HepG2 (cell line): ENCODE data around the gene KRT12. TPM values are rescaled to one million over a fixed set of nuclear protein-coding genes. Genes with fewer than 3 reads are reported as not detected.
A peak's percentile ranks its signal among the peaks of the same experiment; 100 is the strongest.

ENCODE experiments used
- CTCF ChIP-seq: sonication (generic); formaldehyde crosslinking; IDR thresholded peaks from 2 replicates; pipeline ENCODE4 v1.5.0; 2020; ENCODE audit warnings: mild to moderate bottlenecking, missing genetic modification reagents, moderate library complexity
- DR1 ChIP-seq: sonication (generic); formaldehyde crosslinking; IDR thresholded peaks from 2 replicates; pipeline ENCODE4 v1.8.0; 2021; ENCODE audit warnings: mild to moderate bottlenecking, missing genetic modification reagents, inconsistent platforms
- GABPB1 ChIP-seq: IDR thresholded peaks from 2 replicates; pipeline ENCODE4 v1.6.1; 2016; ENCODE audit warnings: mild to moderate bottlenecking, missing genetic modification reagents, moderate library complexity, missing compliant biosample characterization
- HNRNPLL ChIP-seq: fragments of 200-400 bp; formaldehyde crosslinking; IDR thresholded peaks from 2 replicates; pipeline ENCODE4 v1.6.1; 2017; ENCODE audit warnings: mild to moderate bottlenecking, low read depth, low read length; ENCODE audit not compliant: poor library complexity, severe bottlenecking
- IRF1 ChIP-seq: sonication (generic); formaldehyde crosslinking; IDR thresholded peaks from 2 replicates; pipeline ENCODE4 v1.4.0; 2020; ENCODE audit warnings: low read depth, mild to moderate bottlenecking, missing genetic modification reagents
- KDM2A ChIP-seq: sonication (generic); formaldehyde crosslinking; IDR thresholded peaks from 2 replicates; pipeline ENCODE4 v1.4.0; 2020; ENCODE audit warnings: low read depth, missing genetic modification reagents, borderline replicate concordance
- KDM4B ChIP-seq: sonication (generic); formaldehyde crosslinking; IDR thresholded peaks from 2 replicates; pipeline ENCODE4 v1.4.0; 2020; ENCODE audit warnings: missing genetic modification reagents
- KLF12 ChIP-seq: sonication (generic); formaldehyde crosslinking; IDR thresholded peaks from 2 replicates; pipeline ENCODE4 v1.4.0; 2020; ENCODE audit warnings: missing genetic modification reagents, borderline replicate concordance
- NRL ChIP-seq: sonication (generic); formaldehyde crosslinking; IDR thresholded peaks from 2 replicates; pipeline ENCODE4 v1.5.0; 2020; ENCODE audit warnings: missing genetic modification reagents, mild to moderate bottlenecking, moderate library complexity, borderline replicate concordance
- SOX13 ChIP-seq, 3 experiments: fragments of 450-650 bp in 1 of 3; sonication (generic) in 1 of 3; formaldehyde crosslinking in 1 of 3; IDR thresholded peaks in 2 of 3; conservative IDR thresholded peaks in 1 of 3; 2 replicates each; pipeline versions ENCODE4 v1.5.0 to v1.6.1; 2016 to 2020; ENCODE audit warnings: antibody characterized with exemption in 1 of 3, mild to moderate bottlenecking in 1 of 3, missing compliant biosample characterization in 1 of 3, missing genetic modification reagents in 1 of 3, moderate library complexity in 1 of 3
- TEAD3 ChIP-seq: optimal IDR thresholded peaks from 2 replicates; pipeline ENCODE3; 2016; ENCODE audit warnings: borderline replicate concordance
- TMF1 ChIP-seq: sonication (generic); formaldehyde crosslinking; IDR thresholded peaks from 2 replicates; pipeline ENCODE4 v1.8.1; 2022; ENCODE audit warnings: low read depth, missing genetic modification reagents
- ZBTB7B ChIP-seq: sonication (generic); formaldehyde crosslinking; IDR thresholded peaks from 2 replicates; pipeline ENCODE4 v1.4.0; 2020; ENCODE audit warnings: missing genetic modification reagents
- ZMYM4 ChIP-seq: sonication (generic); formaldehyde crosslinking; IDR thresholded peaks from 2 replicates; pipeline ENCODE4 v1.8.1; 2023; ENCODE audit warnings: mild to moderate bottlenecking, missing genetic modification reagents
- ZNF331 ChIP-seq: sonication (generic); formaldehyde crosslinking; IDR thresholded peaks from 2 replicates; pipeline ENCODE4 v1.4.0; 2020; ENCODE audit warnings: missing genetic modification reagents
- ZNF350 ChIP-seq: sonication (generic); formaldehyde crosslinking; IDR thresholded peaks from 2 replicates; pipeline ENCODE4 v1.4.0; 2020; ENCODE audit warnings: mild to moderate bottlenecking, low read depth, missing genetic modification reagents, borderline replicate concordance
- ZNF781 ChIP-seq: sonication (generic); formaldehyde crosslinking; IDR thresholded peaks from 2 replicates; pipeline ENCODE4 v1.5.1; 2020; ENCODE audit warnings: borderline replicate concordance, mild to moderate bottlenecking, missing genetic modification reagents; ENCODE audit errors: not compliant biosample characterization
- polyA plus RNA-seq, 8 experiments: library from polyadenylated mRNA; depleted of rRNA in 3 of 8; stranded (reverse) in 7 of 8; unstranded in 1 of 8; fragments of >200 nt; fragmentation: Illumina TruSeq in 4 of 8; extraction: Trizol in 4 of 8; gene quantifications; 2 replicates each; pipeline versions ENCODE4 v1.2.1 to v1.2.3, GENCODE V29; 2011 to 2016; ENCODE audit warnings: low read depth in 4 of 8, missing spikeins in 1 of 8, mixed read lengths in 1 of 8; ENCODE audit not compliant: insufficient read depth in 1 of 8
- total RNA-seq, 5 experiments: library from RNA; depleted of rRNA; stranded (reverse); fragments of >200 nt; fragmentation: Illumina TruSeq; extraction: Trizol; gene quantifications; 2 replicates each; pipeline ENCODE4 v1.2.3, GENCODE V29; 2016; ENCODE audit warnings: low read depth in 1 of 5
- TF ChIP-seq, protein P1 (sequence below): IDR thresholded peaks from 2 replicates; pipeline ENCODE4 v1.6.1; 2016; ENCODE audit warnings: low read depth, borderline replicate concordance

Gene KRT12
- total and polyA plus RNA-seq, 2 of the 13 experiments (the other 11 are each of a cell fraction or from before 2014, with no cell fraction given) = 0.07 to 0.09 TPM

- TF ChIP-seq GABPB1 (CRISPR knock-in tag) (peak; percentile 46; the same call in 1 of the 2 replicates), ZNF331 (CRISPR knock-in tag) (0 out of 2 replicates have a peak, but pooled peaks have one; percentile 18), TEAD3 (CRISPR knock-in tag) (peak; percentile 19), HNRNPLL (peak; percentile 39), IRF1 (CRISPR knock-in tag) (no peak), SOX13 (IDR thresholded peaks at IDR 0.05) (no peak), SOX13 (CRISPR knock-in tag; conservative IDR thresholded peaks at IDR 0.05 in 1 of 2, IDR thresholded peaks at IDR 0.05 in 1 of 2) (peak in 1 of 2 experiments; percentile 39; a peak in 1 of 4 replicates), ZBTB7B (peak; percentile 70; the same call in 1 of the 2 replicates), KLF12 (CRISPR knock-in tag) (no peak), NRL (CRISPR knock-in tag) (0 out of 2 replicates have a peak, but pooled peaks have one; percentile 34), TMF1 (no peak), ZMYM4 (CRISPR knock-in tag) (0 out of 2 replicates have a peak, but pooled peaks have one; percentile 13), ZNF781 (no peak), DR1 (0 out of 2 replicates have a peak, but pooled peaks have one; percentile 26), KDM2A (CRISPR knock-in tag) (peak; percentile 73; the same call in 1 of the 2 replicates), CTCF (CRISPR knock-in tag) (peak; percentile 88), ZNF350 (peak; percentile 31; the same call in 1 of the 2 replicates), KDM4B (CRISPR knock-in tag) (peak; percentile 78; the same call in 1 of the 2 replicates)
- TF ChIP-seq, protein P1, sequence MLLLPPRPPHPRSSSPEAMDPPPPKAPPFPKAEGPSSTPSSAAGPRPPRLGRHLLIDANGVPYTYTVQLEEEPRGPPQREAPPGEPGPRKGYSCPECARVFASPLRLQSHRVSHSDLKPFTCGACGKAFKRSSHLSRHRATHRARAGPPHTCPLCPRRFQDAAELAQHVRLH (CRISPR knock-in tag) = peak; percentile 47; the same call in 1 of the 2 replicates
Observed at GRCh38 chr17:40862985-40863733, 3.9 kb downstream of the KRT12 start (continued).
